Daoy (cell line): ENCODE measurements around the gene APOL2. TPM values are rescaled to one million over a fixed set of nuclear protein-coding genes. Genes with fewer than 3 reads are reported as not detected.

Experiments used
- total RNA-seq: library from RNA; depleted of rRNA; stranded (reverse); fragments of >200 nt; shearing (Covaris generic); gene quantifications from 2 replicates; pipeline ENCODE4 v1.2.3, GENCODE V29; 2014; rRNA removed

The APOL2 gene
- total RNA-seq, 1 experiment from 2014 or later = 51.4 TPM

Other genes starting within 250 kb of the APOL2 start
- 67.0 and 83.1 TPM in 2 replicates for gene RBFOX2, start 210.7 kb downstream of the APOL2 start, total RNA-seq
- 9.6 and 19.0 TPM in 2 replicates for gene APOL3, start 78.8 kb downstream of the APOL2 start, total RNA-seq
- not detected in 2 replicates for gene APOL4, start 37.7 kb downstream of the APOL2 start, total RNA-seq
- gene APOL1, start 13.6 kb upstream of the APOL2 start, total RNA-seq = 15.2 and 20.0 TPM in 2 replicates
- 349 and 464 TPM in 2 replicates for gene MYH9, start 148.4 kb upstream of the APOL2 start, total RNA-seq
- 13.8 and 17.0 TPM in 2 replicates for gene TXN2, start 242.1 kb upstream of the APOL2 start, total RNA-seq